Stimulated activated CD8-positive, alpha-beta memory T cell treated with anti-CD3 and anti-CD28 coated beads, Interleukin-4, amount 100 ng/mL, for 4 hours (primary cell): ENCODE data around the gene ILRUN.
"Not testable (repeated sequence)": the region's sequence is repeated elsewhere in the genome, so short reads cannot be mapped to it uniquely, and the experiment has no call there.

Source experiments
- DNase-seq, 2 donors: peaks; one replicate each; pipeline ENCODE4 v3.0.0-alpha.2; 2020; ENCODE audit warnings: low read depth in 2 of 2, low spot score in 1 of 2

The ILRUN gene

DNA sequence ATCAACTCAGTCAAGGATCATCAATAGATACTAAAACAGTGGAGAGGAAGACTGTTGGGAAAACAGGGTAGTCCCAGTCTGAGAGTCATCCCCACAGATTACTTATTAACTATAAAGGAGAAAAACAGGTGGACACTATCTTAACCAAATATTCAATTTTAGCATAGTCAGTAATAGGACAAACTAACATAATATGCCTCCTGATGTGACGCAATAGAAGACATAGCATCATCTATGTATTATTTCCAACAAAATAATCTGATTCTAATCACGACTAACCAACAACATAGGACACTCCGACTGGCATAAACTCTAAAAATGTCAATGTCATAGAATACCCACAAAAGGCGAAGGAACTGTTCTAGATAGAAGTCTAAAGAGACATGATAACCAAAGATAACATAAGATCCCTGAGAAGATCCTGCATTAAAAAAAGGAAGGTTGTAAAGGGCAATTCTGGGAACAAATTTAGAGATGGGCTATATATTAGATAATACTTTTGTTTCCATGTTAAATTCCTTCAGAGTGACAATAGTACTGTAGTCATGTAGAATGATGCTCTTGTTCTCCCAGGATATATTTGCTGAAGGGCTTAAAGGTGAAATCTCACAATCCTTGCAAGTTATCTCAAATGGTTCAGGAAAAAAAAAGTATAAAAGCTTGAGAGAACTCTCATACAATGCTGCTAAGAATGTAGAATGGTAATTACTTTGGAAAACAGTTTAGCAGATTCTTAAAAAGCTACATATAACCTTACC lies 28.9 kb downstream of the ILRUN start:
- no peak for DNase-seq

DNA sequence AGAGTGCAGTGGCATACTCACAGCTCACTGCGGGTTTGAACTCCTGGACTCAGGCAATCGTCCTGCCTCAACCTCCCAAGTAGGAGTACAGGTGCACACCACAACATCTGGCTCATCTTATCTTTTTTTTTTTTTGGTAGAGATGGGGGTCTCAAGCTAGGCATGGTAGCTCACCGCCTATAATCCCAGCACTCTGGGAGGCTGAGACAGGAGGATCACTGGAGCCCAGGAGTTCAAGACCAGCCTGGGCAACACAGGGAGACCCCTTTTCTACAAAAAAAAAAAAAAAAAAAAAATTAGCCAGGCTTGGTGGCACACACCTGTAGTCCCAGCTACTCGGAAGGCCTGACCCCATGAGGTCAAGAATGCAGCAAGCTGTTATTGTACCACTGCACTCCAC lies 31.5 kb downstream of the ILRUN start:
- DNase-seq = no peak

DNA sequence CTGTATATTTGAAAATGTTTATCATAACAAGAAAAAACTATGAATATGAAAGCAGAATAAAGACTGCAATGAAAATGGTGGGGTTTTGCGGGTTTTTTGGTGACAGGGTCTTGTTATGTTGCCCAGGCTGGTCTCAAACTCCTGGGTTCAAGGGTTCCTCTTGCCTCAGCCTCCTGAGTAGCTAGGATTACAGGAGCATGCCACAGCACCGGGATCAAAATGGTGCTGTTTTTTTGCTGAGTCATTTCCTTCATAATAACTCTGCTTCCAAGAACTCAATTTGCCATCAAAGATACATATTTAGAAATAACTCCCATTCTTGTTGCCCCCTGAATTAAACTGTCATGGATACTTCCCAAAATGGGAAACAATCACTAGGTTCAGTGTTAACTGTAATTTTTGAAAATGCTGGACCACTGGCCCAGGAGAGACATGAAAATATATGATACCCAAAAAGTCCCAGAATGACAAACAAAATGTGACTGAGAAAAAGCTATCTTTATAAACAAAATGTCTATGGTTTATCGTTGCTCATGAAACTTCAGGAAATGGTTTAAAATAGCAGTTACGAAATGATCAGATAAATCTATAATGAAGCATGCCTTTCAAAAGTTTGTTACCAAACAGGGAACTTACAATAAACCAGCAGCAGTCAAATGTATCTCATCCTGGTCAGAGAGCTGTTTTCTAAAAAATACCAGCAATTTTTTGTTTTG lies 32.2 kb downstream of the ILRUN start:
- DNase-seq = no peak

DNA sequence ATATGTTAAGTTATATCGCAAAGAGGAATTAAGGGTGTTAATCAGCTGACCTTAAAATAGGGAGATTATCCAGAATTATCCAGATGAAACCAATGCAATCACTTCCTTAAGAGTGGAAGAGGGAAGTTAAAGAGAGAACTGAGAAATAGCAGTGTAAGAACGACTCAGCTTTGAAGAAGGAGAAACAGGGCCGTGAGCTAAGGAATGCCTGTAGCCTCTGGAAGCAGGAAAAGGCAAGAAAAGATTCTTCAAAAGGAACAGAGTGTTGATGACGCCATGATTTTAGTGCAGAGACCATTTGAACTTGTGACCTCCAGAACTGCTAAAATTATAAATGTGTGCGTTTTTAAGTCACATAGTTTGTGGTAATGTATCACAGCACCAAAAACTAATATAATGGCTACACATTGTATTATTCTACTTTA lies 32.7 kb downstream of the ILRUN start:
- DNase-seq = no peak

DNA sequence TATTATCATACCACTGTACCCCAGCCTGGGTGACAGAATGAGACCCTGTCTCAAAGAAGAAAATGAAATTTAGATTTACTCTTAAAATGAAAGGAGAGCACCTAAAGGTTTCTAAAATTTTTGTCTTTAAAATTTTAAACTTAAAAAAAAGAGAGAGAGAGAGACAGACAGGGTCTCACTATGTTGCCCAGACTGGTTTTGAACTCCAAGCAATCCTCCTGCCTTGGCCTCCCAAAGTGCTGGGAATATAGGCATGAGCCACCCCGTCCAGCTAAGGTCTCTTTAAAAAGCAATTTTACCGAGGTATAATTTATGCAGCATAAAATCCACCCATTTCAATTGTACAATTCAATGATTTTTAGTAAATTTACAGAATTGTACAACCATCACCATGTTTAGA lies 33.2 kb downstream of the ILRUN start:
- no peak for DNase-seq

DNA sequence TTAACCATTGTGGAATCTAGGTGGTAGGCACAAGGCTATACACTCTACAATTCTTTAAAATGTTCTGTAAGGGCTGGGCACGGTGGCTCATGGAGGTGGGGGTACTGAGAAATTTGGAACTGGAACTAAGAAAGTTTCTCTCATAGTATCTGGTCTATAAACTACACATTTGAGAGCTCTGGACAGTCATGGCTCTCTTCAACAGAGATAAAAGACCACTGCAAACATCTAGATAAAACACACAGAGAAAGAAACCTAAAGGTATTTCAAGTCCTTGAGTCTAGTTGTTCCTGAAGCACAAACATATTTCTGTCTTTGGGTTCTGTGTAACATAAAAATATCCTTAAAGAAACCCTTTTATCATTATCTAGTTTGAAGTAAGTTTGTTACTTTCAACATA lies 35.2 kb downstream of the ILRUN start:
- no peak for DNase-seq

DNA sequence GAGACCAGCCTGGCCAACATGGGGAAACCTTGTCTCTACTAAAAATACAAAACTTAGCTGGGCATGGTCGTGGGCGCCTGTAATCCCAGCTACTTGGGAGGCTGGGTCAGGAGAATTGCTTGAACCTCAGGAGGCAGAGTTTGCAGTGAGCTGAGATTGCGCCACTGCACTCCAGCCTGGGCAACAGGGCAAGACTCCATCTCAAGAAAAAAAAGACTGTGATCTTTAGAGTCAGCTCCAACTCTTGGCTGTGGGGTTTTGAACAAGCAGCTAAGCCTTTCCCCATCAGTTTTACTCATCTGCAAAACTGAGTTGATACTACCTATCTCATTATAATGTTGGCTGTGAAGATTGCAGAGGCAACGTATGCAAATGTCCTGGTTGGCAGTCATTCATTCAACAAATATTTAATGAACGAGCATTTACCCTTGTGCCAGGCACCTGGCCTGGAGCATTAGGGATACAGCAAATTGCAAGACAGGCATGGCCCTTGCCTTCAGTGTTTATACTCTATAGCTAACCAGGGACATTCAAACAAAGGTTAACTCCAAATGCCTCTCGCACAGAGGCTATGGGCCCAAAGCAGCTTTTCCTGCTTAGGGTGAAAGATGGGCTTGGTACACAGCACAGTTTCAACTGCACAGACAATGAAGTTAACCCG lies 37.8 kb downstream of the ILRUN start:
- no peak for DNase-seq

DNA sequence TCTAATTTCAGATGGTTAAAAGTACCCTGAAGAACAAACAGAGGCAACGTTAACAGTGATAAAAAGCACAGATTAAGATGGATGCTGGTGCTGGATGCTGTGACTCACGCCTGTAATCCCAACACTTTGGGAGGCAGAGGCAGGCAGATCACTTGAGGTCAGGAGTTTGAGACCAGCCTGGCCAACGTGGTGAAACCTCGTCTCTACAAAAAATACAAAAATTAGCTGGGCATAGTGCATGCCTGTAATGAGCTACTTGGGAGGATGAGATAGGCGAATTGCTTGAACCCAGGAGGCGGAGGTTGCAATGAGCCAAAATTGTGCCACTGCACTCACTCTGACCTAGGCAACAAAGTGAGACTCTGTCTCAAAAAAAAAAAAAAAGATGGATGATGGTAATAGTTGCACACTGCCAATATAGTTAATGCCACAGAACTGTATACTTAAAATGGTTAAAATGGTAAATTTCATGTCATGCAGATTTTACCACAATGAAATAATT lies 38.5 kb downstream of the ILRUN start:
- not testable (repeated sequence) for DNase-seq

DNA sequence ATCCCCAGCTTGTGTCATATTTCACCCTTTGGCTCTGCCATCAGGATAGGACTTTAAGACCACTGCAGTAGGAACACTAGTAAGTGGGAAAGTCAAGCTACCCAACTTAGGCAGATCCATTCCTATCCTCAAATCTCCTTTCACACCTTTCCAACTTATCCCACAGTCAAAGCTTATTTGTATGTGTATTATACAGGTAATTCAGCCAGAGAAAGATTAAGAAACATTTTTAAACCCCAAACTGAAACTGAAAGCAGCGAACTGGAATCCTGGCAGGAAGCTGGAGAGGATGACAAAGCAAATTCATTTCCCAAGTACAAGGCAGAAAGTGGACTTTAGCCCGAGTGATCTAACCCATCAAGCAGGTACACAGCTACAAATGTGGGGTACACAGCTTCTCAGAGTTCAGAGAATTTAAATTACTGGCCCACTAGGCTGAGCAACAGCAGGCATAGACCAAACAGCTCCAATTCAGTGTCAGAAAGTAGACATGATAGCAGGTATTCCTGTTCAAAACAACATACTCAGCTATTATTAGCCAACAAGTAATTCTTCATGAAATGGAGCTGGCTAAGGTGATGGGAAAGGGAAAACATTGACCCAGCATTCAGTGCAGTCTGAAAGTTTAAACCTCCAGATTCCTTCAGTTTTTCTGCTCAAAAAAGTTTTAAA lies 39.1 kb downstream of the ILRUN start:
- no peak for DNase-seq

DNA sequence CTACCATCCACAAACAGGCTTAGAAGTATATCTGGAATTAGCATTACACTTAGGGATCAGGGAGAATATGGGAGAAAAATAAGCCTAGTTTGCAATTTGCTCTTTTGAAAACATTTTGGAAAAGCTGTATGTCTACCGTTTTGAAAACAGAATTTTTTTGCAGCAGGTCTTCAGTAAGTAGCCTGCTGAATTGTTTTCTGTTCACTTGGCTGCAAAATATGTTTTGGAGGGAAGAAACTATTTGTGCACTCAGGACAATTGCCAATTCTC lies 39.6 kb downstream of the ILRUN start:
- no peak for DNase-seq

DNA sequence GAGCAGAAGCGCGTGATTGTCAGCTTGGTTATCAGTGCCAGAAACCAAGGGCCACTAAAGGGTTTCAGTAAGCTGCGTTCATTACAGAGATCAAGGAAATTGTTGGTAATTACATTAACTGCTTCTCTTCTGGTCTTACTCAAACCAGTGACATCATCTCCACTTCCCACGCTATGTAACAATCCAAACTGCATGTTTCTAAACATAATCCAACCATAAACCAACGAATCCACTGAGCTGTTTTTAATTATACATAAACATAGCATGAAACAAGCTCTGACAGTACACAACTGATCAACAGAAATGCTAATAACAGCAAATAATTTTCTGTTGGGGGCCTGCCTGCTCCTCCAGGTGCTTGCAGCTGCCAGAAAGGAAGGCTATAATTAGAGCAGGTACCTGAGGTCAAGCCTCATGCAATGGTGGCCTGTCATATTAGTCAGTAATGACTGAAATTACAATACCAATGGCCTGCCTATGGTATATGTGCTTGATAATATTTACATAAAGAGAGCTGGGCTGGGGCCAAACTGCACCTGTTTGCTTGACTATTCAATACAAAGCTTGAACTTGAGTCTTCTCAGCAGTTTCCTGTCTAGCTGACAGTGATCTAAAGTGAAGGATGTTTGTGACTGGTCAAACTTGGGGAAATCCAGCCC lies 40.1 kb downstream of the ILRUN start:
- DNase-seq = no peak

DNA sequence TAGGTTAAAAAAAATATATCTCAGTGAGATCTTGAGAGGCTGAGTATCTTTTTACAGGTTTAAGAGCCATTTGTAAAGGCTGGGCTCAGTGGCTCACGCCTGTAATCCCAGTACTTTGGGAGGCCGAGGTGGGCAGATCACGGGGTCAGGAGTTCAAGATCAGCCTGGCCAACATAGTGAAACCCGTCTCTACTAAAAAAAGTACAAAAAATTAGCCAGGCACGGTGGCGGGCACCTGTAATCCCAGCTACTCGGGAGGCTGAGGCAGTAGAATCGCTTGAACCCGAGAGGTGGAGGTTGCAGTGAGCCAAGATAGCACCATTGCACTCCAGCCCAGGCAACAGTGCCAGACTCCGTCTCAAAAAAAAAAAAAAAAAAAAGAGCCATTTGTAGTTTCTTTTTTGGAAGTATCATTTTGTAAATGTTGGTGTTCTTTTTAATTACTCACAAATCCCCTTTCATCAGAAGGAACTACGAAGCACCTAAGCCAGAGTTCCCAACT lies 40.6 kb downstream of the ILRUN start:
- DNase-seq = not testable (repeated sequence)

DNA sequence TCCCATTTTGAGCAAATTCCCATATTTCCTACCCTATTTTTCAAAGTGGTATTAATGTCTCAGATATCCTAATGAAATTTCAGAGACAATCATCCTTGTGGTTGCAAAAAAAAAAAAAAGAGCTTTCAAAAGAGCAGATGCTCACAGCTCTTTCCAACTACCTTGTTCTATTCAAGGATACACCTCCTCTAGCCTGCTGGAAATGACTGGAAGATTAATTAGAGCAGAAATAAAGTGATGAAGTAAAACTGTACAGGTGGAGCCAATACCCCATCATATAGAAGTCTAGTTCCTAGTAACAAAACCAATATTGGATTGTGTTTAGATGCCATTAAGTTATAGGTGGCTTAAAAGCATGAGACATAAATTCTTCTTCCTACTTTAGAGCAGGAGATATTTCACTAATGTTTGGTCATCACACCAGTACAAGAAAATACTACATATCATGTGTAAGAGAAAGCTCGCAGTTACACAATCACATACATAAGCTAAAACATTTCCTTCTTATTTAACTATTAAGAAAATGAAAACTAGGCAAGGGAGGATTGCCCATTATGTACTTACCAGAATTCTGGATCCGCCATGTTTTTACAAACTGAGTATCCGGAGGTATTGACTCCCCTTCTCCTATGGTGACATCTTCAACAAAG lies 42.4 kb downstream of the ILRUN start:
- no peak for DNase-seq

DNA sequence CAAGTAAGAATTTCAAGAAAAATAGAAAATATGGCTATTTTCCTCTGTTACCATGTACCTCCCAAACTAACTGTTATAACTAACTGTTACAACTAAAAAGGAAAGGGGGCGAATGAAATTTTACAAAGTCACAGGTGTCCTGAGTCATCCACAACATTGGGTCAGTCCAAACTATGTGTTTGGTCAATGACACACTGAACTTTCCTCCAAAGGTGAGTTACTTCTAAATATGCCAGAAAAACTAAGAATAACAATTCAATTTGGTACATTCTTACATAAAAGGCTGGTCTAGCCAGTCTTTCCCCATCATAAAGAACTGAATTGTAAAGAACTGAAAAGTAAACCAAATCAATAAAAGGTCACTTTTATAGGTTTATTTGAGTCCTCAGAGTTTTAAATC lies 44.3 kb downstream of the ILRUN start:
- no peak for DNase-seq

DNA sequence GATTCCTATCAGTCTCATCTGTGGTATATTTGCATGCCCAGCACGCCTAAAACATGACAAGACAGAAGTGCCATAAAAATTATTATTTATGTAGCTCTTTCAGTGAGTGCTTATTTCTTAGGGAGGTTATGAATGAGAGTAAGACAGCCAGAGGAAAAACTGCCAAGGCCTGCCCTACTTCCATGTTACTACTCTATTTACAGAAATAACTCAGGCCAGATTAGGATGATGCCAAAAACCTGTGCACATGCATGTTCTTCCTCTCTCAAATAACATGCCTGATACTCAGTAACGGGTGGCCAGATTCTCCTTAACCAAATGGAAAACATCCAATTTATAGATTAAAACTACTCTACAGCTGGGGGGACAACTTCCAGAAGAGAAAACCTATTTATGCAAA lies 45.7 kb downstream of the ILRUN start:
- no peak for DNase-seq

DNA sequence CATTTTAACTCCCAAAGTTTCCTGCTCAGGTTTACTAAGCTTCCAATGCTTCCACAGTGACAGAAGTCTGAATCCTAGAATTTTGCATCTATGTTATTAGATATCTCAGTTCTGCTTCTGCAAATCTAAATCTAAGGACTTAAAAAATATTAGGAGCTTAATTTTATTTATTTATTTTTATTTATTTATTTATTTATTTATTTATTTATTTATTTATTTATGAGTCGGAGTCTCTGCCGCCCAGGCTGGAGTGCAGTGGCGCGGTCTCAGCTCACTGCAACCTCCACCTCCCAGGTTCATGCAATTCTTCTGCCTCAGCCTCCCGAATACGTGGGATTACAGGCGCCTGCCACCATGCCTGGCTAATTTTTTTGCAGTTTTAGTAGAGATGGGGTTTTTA lies 46.3 kb downstream of the ILRUN start:
- not testable (repeated sequence) for DNase-seq

DNA sequence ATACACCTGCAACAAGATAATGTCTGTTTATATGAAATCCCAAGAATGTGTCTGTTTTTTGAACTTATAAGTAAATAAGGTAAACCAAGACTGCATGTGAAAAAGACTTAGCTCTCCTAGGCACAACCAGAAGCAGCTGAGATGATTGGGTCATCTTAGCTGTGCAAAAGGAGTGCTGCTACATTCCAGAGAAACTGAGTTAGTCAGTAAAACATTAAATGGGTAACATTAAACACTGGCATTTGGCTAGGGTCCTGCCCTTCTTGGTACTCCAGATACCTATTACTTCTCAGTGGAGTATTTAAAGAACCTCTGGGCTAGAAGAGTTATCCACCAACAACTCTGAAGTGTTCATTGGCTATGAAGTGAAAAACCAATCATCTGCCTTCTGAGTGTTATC lies 47.8 kb downstream of the ILRUN start:
- no peak for DNase-seq
